Endothelial cell of umbilical vein (primary cell): ENCODE data around the gene CTNNA2. TPM values are rescaled to one million over a fixed set of nuclear protein-coding genes. Genes with fewer than 3 reads are reported as not detected.

ENCODE experiments used
- BruUV-seq: library from RNA; stranded (reverse); fragments of 400-500 nt; replicated peaks from 2 replicates; lab custom pipeline; 2021; lab: Mats Ljungman, UMichigan
- CTCF ChIA-PET: fragments of 300-600, 350-600 bp; sonication (Branson Sonifier 250); formaldehyde crosslinking; loops from one replicate; lab custom pipeline; 2021; ENCODE audit warnings: antibody characterized with exemption, inconsistent platforms; lab: Charles Lee
- POLR2A ChIA-PET: fragments of 300-600, 350-600 bp; sonication (Branson Sonifier 250); formaldehyde crosslinking; loops from one replicate; lab custom pipeline; 2021; ENCODE audit warnings: antibody characterized with exemption, inconsistent platforms; lab: Charles Lee
- DNase-seq: peaks from one replicate; pipeline ENCODE4 v3.0.0-alpha.2; 2011; ENCODE audit warnings: low read depth, low spot score
- FAIRE-seq: peaks from 2 replicates; lab custom pipeline; 2011; peaks lifted over from hg19 to GRCh38; lab: Jason Lieb, UNC
- H2AFZ ChIP-seq: 2 replicates; pipeline ENCODE4 v1.6.0; 2012; ENCODE audit warnings: low read depth, low read length, control low read depth, inconsistent platforms
- H3K27ac ChIP-seq: 2 replicates; pipeline ENCODE4 v1.5.1; 2011; ENCODE audit warnings: low read depth, mild to moderate bottlenecking, control low read depth, low read length, moderate library complexity; ENCODE audit not compliant: insufficient read depth
- H3K27me3 ChIP-seq, 2 experiments: 2 replicates each; pipeline versions ENCODE4 v1.6.0 to v1.6.1; 2011; ENCODE audit warnings: low read length in 2 of 2, mixed read lengths in 1 of 2; ENCODE audit not compliant: control insufficient read depth in 2 of 2, insufficient read depth in 2 of 2
- H3K36me3 ChIP-seq, 2 experiments: 2 replicates in 1 of 2; 3 replicates in 1 of 2; pipeline ENCODE4 v1.5.1; 2011; ENCODE audit warnings: low read length in 2 of 2, mild to moderate bottlenecking in 1 of 2, moderate library complexity in 1 of 2; ENCODE audit not compliant: control insufficient read depth in 2 of 2, insufficient read depth in 2 of 2; ENCODE audit errors: extremely low read depth in 1 of 2
- H3K4me1 ChIP-seq: 3 replicates; pipeline ENCODE4 v1.5.1; 2011; ENCODE audit warnings: mild to moderate bottlenecking, low read length; ENCODE audit not compliant: control insufficient read depth, insufficient read depth; ENCODE audit errors: extremely low read depth
- H3K4me2 ChIP-seq: 2 replicates; pipeline ENCODE4 v1.6.1; 2011; ENCODE audit warnings: low read length, control low read depth, mixed read lengths; ENCODE audit not compliant: insufficient read depth
- H3K4me3 ChIP-seq, 3 experiments: fragments of 200-600 bp in 1 of 3; sonication (generic), shearing (Covaris generic) in 1 of 3; replicated peaks in 1 of 3; 2 replicates each; pipeline ENCODE4 v1.5.1; 2011 to 2016; ENCODE audit warnings: control low read depth in 3 of 3, low read length in 3 of 3, mild to moderate bottlenecking in 2 of 3, inconsistent platforms in 1 of 3, low read depth in 1 of 3, moderate library complexity in 1 of 3; ENCODE audit not compliant: insufficient read depth in 1 of 3
- H3K79me2 ChIP-seq: 2 replicates; pipeline ENCODE4 v1.6.0; 2012; ENCODE audit warnings: low read length, inconsistent platforms; ENCODE audit not compliant: control insufficient read depth, insufficient read depth
- H3K9ac ChIP-seq: replicated peaks from 2 replicates; pipeline ENCODE3; 2011; ENCODE audit warnings: low read length, control low read depth; ENCODE audit not compliant: insufficient read depth; ENCODE audit errors: extremely low read depth
- H3K9me1 ChIP-seq: replicated peaks from 3 replicates; pipeline ENCODE4 v1.6.0; 2011; ENCODE audit warnings: mild to moderate bottlenecking, low read length; ENCODE audit not compliant: control insufficient read depth, insufficient read depth; ENCODE audit errors: extremely low read depth
- H3K9me3 ChIP-seq: replicated peaks from 2 replicates; pipeline ENCODE4 v1.5.1; 2012; ENCODE audit warnings: low read length, inconsistent platforms; ENCODE audit not compliant: control insufficient read depth, insufficient read depth
- H4K20me1 ChIP-seq: replicated peaks from 2 replicates; pipeline ENCODE3; 2011; ENCODE audit warnings: mild to moderate bottlenecking, low read length; ENCODE audit not compliant: control insufficient read depth, insufficient read depth; ENCODE audit errors: extremely low read depth
- EZH2 ChIP-seq: IDR thresholded peaks from 2 replicates; pipeline ENCODE4 v1.6.1; 2012; ENCODE audit warnings: borderline replicate concordance, low read depth, mild to moderate bottlenecking, moderate library complexity, low read length, inconsistent platforms; ENCODE audit not compliant: severe bottlenecking
- FOS ChIP-seq: IDR thresholded peaks from 2 replicates; pipeline ENCODE4 v1.6.1; 2011; ENCODE audit warnings: mild to moderate bottlenecking, low read length, moderate library complexity, borderline replicate concordance; ENCODE audit not compliant: insufficient read depth
- GATA2 ChIP-seq: IDR thresholded peaks from 2 replicates; pipeline ENCODE4 v1.7.0; 2011; ENCODE audit warnings: low read depth, mild to moderate bottlenecking, moderate library complexity, mixed read lengths, low read length; ENCODE audit not compliant: insufficient read length, insufficient read depth
- JUN ChIP-seq: IDR thresholded peaks from 2 replicates; pipeline ENCODE4 v1.6.1; 2011; ENCODE audit warnings: borderline replicate concordance, low read depth; ENCODE audit not compliant: insufficient read length, insufficient read depth
- MYC ChIP-seq: IDR thresholded peaks from one replicate; pipeline ENCODE4 v1.6.1; 2011; ENCODE audit warnings: mild to moderate bottlenecking, low read depth, low read length
- POLR2A ChIP-seq: IDR thresholded peaks from 2 replicates; pipeline ENCODE4 v1.6.1; 2012; ENCODE audit warnings: low read depth, mild to moderate bottlenecking, control low read depth, low read length
- POLR2AphosphoS5 ChIP-seq: IDR thresholded peaks from 2 replicates; pipeline ENCODE4 v1.6.1; 2012; ENCODE audit warnings: low read depth, mild to moderate bottlenecking, control low read depth, low read length, moderate library complexity; ENCODE audit not compliant: insufficient read depth
- dilution Hi-C: fragments of 300-500 bp; cut with MboI; formaldehyde crosslinking; loops from one replicate; pipeline ENCODE4 v1.15.0; 2019; ENCODE audit warnings: low sequenced_read_pairs; ENCODE audit not compliant: extremely low pct_ligation_motif_present
- intact Hi-C: fragments of 100-400 bp; cut with micrococcal nuclease; formaldehyde crosslinking; loops from one replicate; pipeline ENCODE4 v1.10.0; 2022
- polyA plus RNA-seq, 4 experiments: library from polyadenylated mRNA; depleted of rRNA in 3 of 4; stranded (reverse) in 3 of 4; unstranded in 1 of 4; fragments of >200 nt; gene quantifications; 2 replicates each; pipeline versions ENCODE4 v1.2.1 to v1.2.3, GENCODE V29; 2011 to 2012; ENCODE audit warnings: missing spikeins in 1 of 4
- total RNA-seq: library from RNA; stranded (reverse); gene quantifications from 2 replicates; pipeline ENCODE4 v1.2.3, GENCODE V29; 2021
- TF ChIP-seq, protein P1 (sequence below), 2 donors: IDR thresholded peaks; 1 replicate in 1 of 2; 2 replicates in 1 of 2; pipeline ENCODE4 v1.5.1; 2011; ENCODE audit warnings: low read length in 2 of 2, mild to moderate bottlenecking in 2 of 2, moderate library complexity in 2 of 2, control low read depth in 1 of 2, inconsistent platforms in 1 of 2, low read depth in 1 of 2; ENCODE audit not compliant: insufficient read depth in 1 of 2; ENCODE audit errors: extremely low read depth in 1 of 2
- TF ChIP-seq, protein P2 (sequence below): IDR thresholded peaks from 2 replicates; pipeline ENCODE4 v1.6.1; 2011; ENCODE audit not compliant: insufficient read depth, insufficient read length

CTNNA2 gene
- total and polyA plus RNA-seq, 2 donors (not counting 3 experiments of a cell fraction or from before 2014, with no cell fraction given): not detected

DNA sequence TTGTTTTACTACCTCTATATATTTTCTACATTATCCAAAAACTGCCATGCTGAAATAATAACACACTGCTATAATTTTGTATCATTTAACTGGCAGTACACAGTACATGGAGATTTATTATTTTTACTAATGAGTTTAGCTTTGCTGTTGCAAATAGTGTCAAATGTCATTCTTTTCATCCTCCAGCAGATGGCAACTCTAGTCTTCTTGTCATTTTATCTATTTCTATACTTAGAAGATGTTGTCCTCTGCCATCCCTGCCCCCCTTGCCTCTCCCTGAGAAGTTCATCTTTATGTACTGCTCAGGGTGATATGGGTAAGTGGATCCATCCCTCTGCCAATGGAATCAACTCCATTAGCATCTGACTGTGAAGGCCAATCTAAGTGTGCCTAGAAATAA lies 813.4 kb downstream of the CTNNA2 start:
- intact Hi-C loops: loop anchor here (1.0 kb wide), 1 partner anchor 173 kb away; no protein-coding TSS in a partner anchor
- H3K4me3 ChIP-seq: no peak overlapping the region
- H3K4me2 ChIP-seq: no peak overlapping the region
- ChIA-PET CTCF (interaction anchor here (1.7 kb wide), 1 partner anchor 173 kb away, joined by 10 read pairs; no protein-coding TSS in a partner anchor), POLR2A (no interaction called here)
- no peaks in the 10 kb centered on the region for H3K36me3 ChIP-seq
- FAIRE-seq (no peak), DNase-seq (no peak)
- TF ChIP-seq EZH2 (no peak), FOS (no peak), GATA2 (no peak), MYC (no peak)
- no peaks in the 10 kb centered on the region for H3K79me2 ChIP-seq
- H4K20me1 ChIP-seq: no peaks in the 10 kb centered on the region
- no peak overlapping the region for H2AFZ ChIP-seq
- H3K9ac ChIP-seq: no peak overlapping the region
- dilution Hi-C loops: no loop called here
- H3K9me3 ChIP-seq: no peaks in the 10 kb centered on the region
- no peaks in the 10 kb centered on the region for H3K4me1 ChIP-seq
- BruUV-seq: no TSS peak
- no peaks in the 10 kb centered on the region for H3K27me3 ChIP-seq
- no peak overlapping the region for H3K27ac ChIP-seq
- H3K9me1 ChIP-seq: no peaks in the 10 kb centered on the region

DNA sequence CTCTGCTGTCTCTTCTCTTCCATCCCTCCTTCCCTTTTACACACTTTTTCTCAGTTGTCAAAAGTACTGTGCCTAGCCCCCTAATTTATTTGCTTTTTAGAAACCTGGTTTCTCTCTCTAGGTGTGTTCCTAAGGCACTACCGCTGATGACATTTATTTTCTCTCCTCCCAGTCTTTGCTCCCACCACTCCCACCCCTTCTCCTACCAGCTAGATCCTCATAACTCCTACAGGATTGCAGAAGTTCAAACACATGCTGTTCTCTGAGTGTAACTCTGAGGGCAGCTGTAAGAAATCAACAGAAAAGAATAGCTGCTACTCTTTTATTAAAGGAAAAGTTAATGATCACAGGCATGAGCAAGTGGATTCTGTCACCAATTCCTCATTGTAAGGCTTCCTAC lies 814.0 kb downstream of the CTNNA2 start:
- Histone ChIP-seq H3K4me1 (no peaks in the 10 kb centered on the region), H3K27me3 (no peaks in the 10 kb centered on the region), H3K4me3 (no peak overlapping the region), H3K4me2 (no peak overlapping the region), H3K79me2 (no peaks in the 10 kb centered on the region), H3K9me1 (no peaks in the 10 kb centered on the region), H3K36me3 (no peaks in the 10 kb centered on the region), H2AFZ (no peak overlapping the region), H3K27ac (no peak overlapping the region), H4K20me1 (no peaks in the 10 kb centered on the region), H3K9ac (no peak overlapping the region), H3K9me3 (no peaks in the 10 kb centered on the region)
- ChIA-PET POLR2A (no interaction called here), CTCF (interaction anchor here (1.7 kb wide), 1 partner anchor 172 kb away, joined by 10 read pairs; no protein-coding TSS in a partner anchor)
- BruUV-seq: no TSS peak
- FAIRE-seq: no peak
- dilution Hi-C loops: no loop called here
- intact Hi-C loops: loop anchor here (1.0 kb wide), 1 partner anchor 172 kb away; no protein-coding TSS in a partner anchor
- no peak for TF ChIP-seq JUN
- TF ChIP-seq EZH2: no peak
- TF ChIP-seq FOS: no peak
- no peak for TF ChIP-seq MYC
- no peak for TF ChIP-seq POLR2A
- TF ChIP-seq, protein P1, sequence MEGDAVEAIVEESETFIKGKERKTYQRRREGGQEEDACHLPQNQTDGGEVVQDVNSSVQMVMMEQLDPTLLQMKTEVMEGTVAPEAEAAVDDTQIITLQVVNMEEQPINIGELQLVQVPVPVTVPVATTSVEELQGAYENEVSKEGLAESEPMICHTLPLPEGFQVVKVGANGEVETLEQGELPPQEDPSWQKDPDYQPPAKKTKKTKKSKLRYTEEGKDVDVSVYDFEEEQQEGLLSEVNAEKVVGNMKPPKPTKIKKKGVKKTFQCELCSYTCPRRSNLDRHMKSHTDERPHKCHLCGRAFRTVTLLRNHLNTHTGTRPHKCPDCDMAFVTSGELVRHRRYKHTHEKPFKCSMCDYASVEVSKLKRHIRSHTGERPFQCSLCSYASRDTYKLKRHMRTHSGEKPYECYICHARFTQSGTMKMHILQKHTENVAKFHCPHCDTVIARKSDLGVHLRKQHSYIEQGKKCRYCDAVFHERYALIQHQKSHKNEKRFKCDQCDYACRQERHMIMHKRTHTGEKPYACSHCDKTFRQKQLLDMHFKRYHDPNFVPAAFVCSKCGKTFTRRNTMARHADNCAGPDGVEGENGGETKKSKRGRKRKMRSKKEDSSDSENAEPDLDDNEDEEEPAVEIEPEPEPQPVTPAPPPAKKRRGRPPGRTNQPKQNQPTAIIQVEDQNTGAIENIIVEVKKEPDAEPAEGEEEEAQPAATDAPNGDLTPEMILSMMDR (IDR thresholded peaks at IDR 0.05; ENCODE audit: extremely low read depth in 1 of 2, insufficient read depth in 1 of 2, low read depth in 1 of 2, low read length in 2 of 2): no peak
- no peak for TF ChIP-seq POLR2AphosphoS5
- TF ChIP-seq GATA2: no peak
- TF ChIP-seq, protein P2, sequence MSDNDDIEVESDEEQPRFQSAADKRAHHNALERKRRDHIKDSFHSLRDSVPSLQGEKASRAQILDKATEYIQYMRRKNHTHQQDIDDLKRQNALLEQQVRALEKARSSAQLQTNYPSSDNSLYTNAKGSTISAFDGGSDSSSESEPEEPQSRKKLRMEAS: no peak
- DNase-seq: no peak
